Measurements from ENCODE around the gene ISL1. TPM values are rescaled to one million over a fixed set of nuclear protein-coding genes. Genes with fewer than 3 reads are reported as not detected.

Gene ISL1
- total RNA-seq, 1 donor from 2014 or later, result not detected

DNA sequence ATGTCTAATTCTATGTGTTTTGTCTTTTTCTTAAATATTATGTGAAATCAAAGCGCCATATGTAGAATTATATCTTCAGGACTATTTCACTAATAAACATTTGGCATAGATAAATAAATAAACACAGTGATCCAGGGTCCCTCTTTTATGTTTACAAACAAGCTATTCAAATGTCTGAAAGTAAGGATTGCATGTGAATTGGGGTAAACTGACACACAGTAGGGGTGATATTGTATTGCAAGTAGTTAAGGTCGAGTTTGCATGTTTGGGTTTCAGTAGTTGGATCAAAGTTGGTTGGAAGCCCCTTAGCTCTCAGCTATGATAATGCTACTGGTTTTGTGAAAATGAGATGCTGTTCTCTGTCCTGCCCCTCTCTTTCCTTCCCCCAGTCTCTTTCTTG, 11.4 kb downstream of the ISL1 start:
- DNase-seq (no peak), ATAC-seq (no peak)
- TF ChIP-seq, protein P1, sequence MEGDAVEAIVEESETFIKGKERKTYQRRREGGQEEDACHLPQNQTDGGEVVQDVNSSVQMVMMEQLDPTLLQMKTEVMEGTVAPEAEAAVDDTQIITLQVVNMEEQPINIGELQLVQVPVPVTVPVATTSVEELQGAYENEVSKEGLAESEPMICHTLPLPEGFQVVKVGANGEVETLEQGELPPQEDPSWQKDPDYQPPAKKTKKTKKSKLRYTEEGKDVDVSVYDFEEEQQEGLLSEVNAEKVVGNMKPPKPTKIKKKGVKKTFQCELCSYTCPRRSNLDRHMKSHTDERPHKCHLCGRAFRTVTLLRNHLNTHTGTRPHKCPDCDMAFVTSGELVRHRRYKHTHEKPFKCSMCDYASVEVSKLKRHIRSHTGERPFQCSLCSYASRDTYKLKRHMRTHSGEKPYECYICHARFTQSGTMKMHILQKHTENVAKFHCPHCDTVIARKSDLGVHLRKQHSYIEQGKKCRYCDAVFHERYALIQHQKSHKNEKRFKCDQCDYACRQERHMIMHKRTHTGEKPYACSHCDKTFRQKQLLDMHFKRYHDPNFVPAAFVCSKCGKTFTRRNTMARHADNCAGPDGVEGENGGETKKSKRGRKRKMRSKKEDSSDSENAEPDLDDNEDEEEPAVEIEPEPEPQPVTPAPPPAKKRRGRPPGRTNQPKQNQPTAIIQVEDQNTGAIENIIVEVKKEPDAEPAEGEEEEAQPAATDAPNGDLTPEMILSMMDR (IDR thresholded peaks at IDR 0.05), result no peak
- H3K9me3 ChIP-seq, result no peaks in the 10 kb centered on the region
- intact Hi-C loops (cut with DNase I), result no loop called here
- no peak overlapping the region for H3K27ac ChIP-seq
- peaks cover 95% of the 10 kb centered on the region for H3K27me3 ChIP-seq
- no peaks in the 10 kb centered on the region for H3K4me1 ChIP-seq
- no peaks in the 10 kb centered on the region for H3K36me3 ChIP-seq
- H3K4me3 ChIP-seq, result no peak overlapping the region

DNA sequence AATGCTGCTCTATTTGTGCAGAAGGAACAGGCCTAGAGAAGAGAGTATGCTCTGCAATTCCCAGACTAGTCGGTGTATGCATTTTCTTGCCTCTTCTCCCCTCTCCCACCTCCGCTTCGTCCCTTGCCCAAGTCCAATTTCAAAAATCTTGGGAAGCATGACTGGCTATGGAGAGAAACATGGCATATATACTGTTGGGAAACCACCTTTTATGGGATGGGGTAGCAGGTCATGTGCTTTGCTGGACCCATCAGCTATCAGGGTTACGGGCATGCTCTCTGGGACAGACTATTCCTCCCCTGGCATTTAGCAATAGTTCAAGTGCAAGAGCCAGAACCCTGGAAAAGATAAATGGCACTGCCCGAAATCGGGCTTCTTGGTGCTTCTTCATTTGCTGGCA, 12.0 kb downstream of the ISL1 start:
- DNase-seq, result no peak
- ATAC-seq, result no peak
- H3K27me3 ChIP-seq, result peaks cover 95% of the 10 kb centered on the region

DNA sequence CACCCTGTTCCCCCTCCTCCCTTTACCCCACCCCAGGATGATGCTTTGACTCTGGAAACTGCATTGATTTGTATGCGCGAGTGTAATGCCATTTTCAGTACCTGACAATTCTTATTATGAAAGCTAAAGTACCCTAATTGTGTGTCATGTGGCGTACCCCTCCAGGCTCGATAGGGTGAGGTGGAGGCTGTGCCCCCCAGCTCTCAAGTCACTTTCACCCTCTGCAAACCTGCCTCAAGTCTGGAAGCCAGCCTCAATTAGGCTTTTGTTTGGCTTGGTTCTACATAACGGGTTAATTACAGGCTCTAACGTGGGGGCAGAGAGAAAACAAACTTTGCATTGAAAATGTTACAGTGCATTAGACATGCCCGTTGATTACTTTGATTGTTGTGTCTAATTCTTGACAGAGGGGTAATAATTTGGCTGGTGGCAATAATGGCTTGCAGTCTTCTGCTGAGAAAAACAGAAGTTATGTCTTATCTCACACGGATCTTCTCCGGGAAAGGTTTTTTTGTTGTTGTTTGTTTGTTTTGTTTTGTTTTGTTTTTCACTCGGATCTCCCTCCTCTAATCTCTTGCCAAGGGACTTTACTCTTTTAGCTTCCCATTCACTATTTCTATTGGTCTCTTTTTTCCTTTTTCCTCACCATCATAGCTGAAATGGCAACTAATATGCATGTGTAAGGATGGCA, 12.6 kb downstream of the ISL1 start:
- Histone ChIP-seq H3K27ac (no peak overlapping the region), H3K4me3 (no peak overlapping the region), H3K27me3 (peaks cover 95% of the 10 kb centered on the region), H3K9me3 (no peaks in the 10 kb centered on the region), H3K36me3 (no peaks in the 10 kb centered on the region), H3K4me1 (no peaks in the 10 kb centered on the region)
- TF ChIP-seq, protein P1 (IDR thresholded peaks at IDR 0.05), result no peak
- DNase-seq (no peak), ATAC-seq (no peak)
- intact Hi-C loops (cut with DNase I), result no loop called here

More for the DNA sequence above, 12.0 kb downstream of the ISL1 start:
- no peaks in the 10 kb centered on the region for H3K4me1 ChIP-seq
- intact Hi-C loops (cut with DNase I), result no loop called here
- no peaks in the 10 kb centered on the region for H3K9me3 ChIP-seq
- H3K36me3 ChIP-seq, result no peaks in the 10 kb centered on the region
- H3K4me3 ChIP-seq, result no peak overlapping the region
- TF ChIP-seq, protein P1 (IDR thresholded peaks at IDR 0.05), result no peak
- H3K27ac ChIP-seq, result no peak overlapping the region

DNA sequence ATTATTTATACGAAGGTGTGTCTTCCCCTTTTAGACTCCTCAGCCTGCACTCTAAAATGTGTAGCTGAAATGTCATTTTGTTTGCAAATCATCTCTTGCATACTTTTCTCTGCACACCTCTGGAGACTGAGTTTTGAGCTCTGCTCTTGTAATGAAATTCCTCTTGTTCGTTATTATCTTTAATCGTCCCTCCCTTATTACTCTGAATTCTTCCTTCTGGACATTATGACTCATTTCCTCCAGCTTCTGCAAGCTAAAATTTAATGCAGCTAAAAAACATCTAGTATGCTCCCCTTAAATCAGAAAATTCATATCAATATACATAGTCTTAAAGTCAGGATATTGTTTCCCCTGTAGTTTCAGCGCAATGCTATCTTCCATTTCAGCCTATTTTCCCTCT, 13.5 kb downstream of the ISL1 start:
- Histone ChIP-seq H3K27me3 (peaks cover 87% of the 10 kb centered on the region), H3K36me3 (no peaks in the 10 kb centered on the region), H3K4me3 (no peak overlapping the region), H3K9me3 (no peaks in the 10 kb centered on the region), H3K27ac (no peak overlapping the region), H3K4me1 (no peaks in the 10 kb centered on the region)
- ATAC-seq (no peak), DNase-seq (no peak)
- TF ChIP-seq, protein P1 (IDR thresholded peaks at IDR 0.05), result no peak
- intact Hi-C loops (cut with DNase I), result no loop called here

DNA sequence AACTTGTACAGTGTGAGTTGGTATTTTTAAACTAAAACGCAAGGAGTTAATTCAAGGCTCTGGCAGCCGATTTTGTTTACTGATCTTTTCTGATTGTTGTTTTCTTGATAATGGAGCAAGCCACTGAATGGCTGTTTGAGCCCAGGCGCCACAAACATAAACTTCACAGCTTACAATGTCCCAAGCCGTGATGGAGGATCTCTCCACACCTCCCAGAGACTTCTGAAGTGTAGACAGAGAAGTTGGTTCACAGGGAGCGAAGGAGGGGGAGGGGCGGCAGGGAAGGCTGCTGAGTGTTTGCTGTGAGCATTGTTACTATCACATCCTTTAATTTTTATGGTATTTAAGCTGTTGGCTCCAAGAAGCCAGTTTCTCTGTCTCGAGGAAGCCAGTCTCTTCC, 14.7 kb downstream of the ISL1 start:
- DNase-seq, result no peak
- Histone ChIP-seq H3K4me3 (no peak overlapping the region), H3K9me3 (no peaks in the 10 kb centered on the region), H3K4me1 (no peaks in the 10 kb centered on the region), H3K27ac (no peak overlapping the region), H3K36me3 (no peaks in the 10 kb centered on the region), H3K27me3 (peaks cover 75% of the 10 kb centered on the region)
- TF ChIP-seq, protein P1 (IDR thresholded peaks at IDR 0.05), result no peak
- no peak for ATAC-seq
- intact Hi-C loops (cut with DNase I), result no loop called here
